Activated T-helper 1 cell treated with Interleukin-2 at 50 U/mL for 16 hours (primary cell): ENCODE measurements around the gene CPED1.
"Not testable (repeated sequence)": the region's sequence is repeated elsewhere in the genome, so short reads cannot be mapped to it uniquely, and the experiment has no call there.

ENCODE experiments used
- DNase-seq: peaks from one replicate; pipeline ENCODE4 v3.0.0-alpha.2; 2020; ENCODE audit warnings: low read depth

CPED1 gene

DNA sequence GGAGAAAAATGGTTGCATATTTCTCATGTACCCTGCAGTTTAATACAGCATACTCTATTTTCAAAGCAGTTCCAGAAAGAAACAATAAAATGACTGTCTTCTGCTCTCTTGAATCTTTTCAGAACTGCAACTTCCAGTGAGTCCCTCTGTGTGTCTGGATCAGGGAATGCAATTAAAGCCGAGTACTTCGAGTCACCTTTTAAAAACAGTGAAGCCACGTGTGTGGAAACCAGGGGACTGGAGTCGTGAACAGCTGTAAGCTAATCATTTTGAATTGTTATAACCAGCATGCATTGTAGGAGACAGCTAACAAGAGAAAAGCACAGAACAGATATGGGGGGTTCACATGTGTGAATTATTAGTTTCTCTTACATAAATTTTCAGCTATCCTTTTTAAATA lies 109.1 kb downstream of the CPED1 start:
- DNase-seq = no peak

GRCh38 chr7:121099572-121099971 lies 111.1 kb downstream of the CPED1 start:
- no peak for DNase-seq

DNA sequence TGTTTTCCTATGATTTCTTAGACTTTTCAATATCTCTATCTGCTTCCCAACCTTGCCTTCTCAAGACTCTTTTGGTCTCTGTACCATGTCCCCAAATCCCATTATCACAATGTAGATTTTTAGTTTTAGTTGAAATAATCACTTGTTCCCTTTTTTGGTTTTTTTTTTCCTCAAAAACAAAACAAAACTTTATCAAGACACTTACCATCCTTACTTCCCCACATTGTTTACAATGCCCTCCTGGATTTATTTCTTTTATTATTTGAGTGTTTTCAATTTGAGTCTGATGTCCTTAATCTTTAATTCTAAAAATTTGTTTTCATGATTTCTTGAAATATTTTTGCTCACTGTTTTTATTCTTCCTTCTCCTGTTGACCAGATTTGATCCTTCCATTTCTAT lies 112.6 kb downstream of the CPED1 start:
- DNase-seq = no peak

DNA sequence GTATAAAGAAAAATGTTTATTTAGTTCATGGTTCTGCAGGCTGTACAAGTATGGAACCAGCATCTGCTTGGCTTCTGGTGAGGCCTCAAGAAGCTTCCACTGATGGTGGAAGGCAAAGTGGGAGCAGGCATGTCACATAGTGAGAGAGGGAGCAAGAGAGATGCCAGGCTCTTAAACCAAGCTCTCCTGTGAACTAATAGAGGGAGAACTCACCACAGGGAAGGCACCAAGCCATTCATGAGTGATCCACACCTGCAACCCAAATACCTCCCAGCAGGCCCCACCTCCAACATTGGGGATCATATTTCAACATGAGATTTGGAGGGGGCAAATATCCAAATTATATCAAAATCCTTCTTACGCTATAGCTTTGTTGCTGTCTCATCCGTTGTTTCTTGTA lies 113.1 kb downstream of the CPED1 start:
- no peak for DNase-seq

DNA sequence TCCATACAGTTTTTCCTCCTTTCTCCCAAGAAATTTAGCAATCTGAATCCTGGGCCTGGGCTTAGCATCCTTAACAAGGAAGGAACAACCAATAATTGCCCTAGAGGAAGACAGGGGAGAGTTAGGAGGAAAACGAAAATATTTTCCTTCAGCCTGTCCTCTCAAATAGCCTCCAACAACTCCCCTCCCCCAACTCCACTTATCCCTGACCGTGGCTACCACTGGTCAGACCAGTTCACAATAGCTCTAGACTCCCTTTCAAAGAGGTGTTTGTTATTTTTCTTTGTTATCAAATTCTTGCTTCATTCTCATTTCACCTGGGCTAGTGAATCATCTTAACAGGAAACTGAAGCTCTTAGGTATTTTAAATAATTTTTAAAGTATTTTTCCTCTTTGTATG lies 114.1 kb downstream of the CPED1 start:
- DNase-seq = no peak

GRCh38 chr7:121103086-121103485 lies 114.6 kb downstream of the CPED1 start:
- no peak for DNase-seq

DNA sequence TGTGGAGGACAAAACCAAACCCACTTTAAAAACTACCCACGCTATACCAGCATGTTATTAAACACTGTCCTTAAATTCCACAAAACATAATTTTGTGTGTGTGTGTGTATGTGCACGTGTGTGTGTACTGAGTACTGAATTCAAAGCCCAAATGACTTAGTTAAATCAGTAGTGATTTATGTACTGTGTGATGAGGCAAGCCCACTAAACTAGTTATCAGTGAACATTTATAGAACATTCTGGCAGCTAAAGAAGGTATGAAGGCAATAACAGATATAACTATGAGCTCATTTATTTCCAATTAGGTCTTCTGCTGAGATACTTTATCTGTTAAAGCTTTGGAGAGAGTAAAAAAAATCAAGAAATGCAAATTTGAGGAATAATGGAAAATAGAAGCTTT lies 115.1 kb downstream of the CPED1 start:
- no peak for DNase-seq

DNA sequence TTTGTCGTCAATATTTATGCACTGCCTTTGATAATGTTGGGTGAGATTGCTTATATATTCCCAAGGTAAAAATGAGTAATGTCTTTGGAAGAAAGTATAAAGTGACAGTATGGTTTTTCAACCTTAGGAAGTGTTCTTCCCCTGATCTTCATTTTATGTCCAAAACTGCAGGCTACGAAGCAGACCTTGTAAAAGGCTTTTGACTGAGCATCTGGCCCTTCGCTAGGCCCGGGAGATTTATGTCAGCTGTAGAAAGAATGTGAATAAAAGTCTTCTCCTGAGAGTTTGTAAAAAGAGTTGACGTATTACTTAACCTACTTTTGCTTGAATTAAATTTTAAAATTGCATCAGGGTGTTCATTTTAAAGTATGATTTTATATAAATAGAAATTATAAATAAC lies 116.8 kb downstream of the CPED1 start:
- DNase-seq = no peak

GRCh38 chr7:121107923-121108498 lies 119.5 kb downstream of the CPED1 start:
- no peak for DNase-seq

DNA sequence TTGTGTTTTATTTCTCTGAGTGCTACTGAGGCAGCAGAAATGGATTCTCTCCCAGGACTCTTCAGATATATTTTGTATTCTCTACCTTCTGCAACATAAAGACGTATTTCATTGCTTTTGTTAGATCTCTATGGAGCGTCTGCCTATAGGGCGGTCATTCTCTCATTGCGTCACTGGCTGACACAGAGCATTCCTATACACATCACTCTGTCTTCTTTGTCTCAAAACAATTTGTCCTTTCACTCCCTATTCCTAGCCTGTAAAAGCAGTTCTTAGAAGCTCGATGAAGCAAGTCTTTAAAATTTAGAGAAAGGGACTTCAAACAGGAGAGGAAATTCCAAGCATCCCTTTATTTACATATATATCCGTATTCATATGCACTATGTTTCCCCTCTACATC lies 120.6 kb downstream of the CPED1 start:
- no peak for DNase-seq

DNA sequence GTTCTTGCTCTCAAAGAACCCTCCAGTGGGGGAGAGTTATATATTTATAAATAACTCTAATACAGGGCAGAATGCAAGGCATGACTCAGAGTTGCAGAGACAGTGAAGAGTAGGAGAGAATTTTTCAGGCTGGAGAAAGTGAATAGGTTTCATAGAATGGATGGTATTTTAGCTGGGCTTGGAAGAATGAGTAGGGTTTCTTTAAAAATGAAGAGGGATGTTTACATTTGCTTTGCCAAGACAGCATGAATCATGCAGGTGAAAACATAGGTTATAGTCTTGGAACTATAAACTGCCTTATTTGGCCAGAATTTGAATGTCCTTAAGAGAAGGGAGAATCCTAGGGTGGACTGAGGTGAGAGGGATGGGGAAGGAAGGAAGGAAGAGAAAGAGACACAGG lies 124.8 kb downstream of the CPED1 start:
- DNase-seq = no peak

GRCh38 chr7:121116396-121116795 lies 127.9 kb downstream of the CPED1 start:
- no peak for DNase-seq

DNA sequence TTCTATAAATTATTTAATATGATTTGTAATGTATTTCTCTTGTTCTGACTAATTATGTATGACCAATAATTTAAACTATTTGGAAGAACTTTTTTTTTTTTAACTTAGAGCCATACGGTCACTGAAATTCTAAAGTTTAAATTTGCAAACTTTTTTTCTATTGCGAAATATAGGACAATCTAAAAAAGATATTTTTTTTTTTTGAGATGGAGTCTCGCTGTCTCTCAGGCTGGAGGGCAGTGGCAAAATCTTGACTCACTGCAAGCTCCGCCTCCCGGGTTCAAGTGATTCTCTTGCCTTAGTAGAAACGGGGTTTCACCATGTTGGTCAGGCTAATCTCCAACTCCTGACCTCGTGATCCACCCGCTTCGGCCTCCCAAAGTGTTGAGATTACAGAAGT lies 130.5 kb downstream of the CPED1 start:
- DNase-seq = no peak

DNA sequence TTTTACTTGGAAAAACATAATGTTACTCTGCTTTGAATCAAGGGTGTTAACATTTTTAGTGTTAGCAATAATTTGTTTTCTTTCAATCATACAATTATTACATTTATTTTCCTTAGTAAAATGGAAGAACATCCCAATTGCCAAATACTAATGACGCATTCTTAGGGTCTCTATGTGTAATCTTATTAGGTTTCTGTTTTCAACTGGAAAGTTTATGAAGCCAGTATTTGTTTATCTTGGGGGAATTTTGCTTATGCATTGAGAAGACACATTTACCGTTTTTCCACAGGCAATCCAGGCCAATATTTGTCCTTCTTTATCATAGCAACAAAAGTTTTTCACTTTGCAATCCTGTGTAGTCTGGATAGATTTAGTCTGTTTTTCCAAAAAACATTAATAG lies 134.5 kb downstream of the CPED1 start:
- no peak for DNase-seq

DNA sequence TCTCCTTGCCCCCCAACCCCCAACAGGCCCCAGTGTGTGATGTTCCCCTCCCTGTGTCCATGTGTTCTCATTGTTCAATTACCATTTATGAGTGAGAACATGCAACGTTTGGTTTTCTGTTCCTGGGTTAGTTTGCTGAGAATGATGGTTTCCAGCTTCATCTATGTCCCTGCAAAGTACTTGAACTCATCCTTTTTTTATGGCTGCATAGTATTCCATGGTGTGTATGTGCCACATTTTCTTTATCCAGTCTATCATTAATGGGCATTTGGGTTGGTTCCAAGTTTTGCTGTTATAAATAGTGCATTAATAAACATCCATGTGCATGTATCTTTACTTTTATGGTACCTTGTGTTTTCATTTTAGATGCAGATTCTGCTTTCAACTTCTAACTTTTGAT lies 136.9 kb downstream of the CPED1 start:
- DNase-seq = not testable (repeated sequence)

DNA sequence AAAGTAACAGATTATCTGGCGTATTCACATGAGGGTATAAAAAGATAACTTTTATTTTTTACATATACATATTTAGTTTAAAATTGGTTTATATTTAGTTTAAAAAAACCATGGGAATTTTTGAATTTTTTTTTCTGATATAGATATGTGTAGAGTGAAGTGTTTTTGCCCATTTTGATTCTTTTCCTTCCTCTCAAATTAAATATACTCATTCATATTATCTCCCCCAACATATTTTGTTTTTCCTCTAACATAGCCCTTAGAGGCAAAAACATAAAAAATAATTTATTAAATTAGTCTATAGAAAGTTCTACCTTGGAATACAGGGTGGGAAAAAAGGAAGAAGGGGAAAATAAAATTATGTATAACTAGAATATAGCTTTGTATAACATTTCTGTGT lies 137.7 kb downstream of the CPED1 start:
- DNase-seq = no peak

DNA sequence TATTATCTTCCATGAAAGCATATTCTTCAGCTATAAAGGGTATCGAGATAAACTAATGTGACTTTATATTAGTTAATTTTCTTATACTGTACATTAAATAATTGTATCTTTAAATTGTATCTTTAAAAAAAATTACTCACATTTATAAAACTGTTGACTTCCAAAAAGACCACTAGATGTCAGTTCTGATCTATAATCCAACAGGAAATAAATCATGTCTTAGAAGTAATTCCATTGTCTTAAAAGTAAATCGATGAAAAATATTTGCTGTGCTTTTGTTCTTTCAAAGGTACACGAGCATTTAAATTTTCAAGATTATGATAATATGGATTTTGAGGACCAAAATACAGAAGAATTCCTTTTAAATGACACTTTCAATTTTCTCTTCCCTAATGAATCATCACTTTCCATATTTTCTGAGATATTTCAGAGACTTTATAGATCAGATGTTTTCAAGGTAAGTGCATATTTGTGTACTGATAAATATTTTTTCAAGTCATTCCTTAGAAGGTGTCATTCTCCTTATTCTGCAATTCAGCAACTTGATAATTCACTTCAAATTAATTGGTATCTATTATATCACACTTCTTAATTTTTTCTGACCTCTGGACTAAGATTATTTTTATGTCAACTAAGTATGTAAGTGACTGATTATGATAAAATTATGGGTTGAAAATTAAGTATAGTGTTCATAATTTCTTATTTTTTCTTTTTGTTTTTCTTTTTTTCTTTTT lies 138.5 kb downstream of the CPED1 start:
- no peak for DNase-seq

- no peak for DNase-seq
Measured at GRCh38 chr7:121132940-121133339, 144.4 kb downstream of the CPED1 start.

DNA sequence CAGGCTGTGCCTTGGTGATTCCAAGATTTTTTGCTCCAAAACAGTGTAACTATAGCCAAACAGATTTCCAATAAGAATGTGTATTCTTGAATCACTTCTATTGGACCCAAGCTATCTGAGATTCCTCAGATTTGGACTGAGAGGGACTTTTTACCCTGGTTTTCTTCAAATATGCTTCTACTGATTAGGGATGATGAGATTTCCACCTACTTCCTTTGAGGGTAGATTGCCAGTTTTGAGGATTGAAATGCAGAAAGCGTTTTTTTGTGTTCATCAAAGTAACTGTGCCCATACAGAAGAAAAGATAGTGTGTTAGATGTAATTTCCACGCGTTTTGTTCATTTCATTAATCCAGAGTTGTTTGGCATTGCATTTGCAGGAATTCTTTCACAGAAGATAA lies 144.9 kb downstream of the CPED1 start:
- DNase-seq = no peak

- DNase-seq = no peak
Measured at GRCh38 chr7:121137580-121137979, 149.1 kb downstream of the CPED1 start.

GRCh38 chr7:121138262-121138933 lies 149.9 kb downstream of the CPED1 start:
- DNase-seq = no peak

GRCh38 chr7:121139427-121139826 lies 150.9 kb downstream of the CPED1 start:
- DNase-seq = no peak

- no peak for DNase-seq
Measured at GRCh38 chr7:121140790-121141189, 152.3 kb downstream of the CPED1 start.

DNA sequence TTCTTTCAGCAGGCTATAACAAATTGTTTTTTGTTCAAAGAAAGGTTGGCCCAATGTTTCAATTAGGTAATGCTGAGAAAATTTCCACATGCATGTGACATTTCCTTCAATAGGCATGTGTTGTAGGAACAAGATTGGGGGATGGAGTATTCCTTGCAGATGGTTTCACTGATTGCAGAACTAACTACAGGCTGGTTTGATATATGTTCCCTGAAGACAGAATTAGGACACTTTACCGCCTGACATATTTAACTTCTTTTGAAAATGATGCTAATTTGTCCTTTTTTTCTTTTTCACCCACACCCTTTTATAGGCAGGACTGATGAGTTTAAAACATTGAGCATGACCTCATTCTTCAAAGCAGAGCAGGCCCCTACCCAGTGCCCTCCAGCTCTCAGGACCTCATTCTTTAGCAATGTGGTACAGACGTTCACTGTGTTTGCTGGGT lies 163.3 kb downstream of the CPED1 start:
- DNase-seq = no peak
